Immature natural killer cell (primary cell): Measurements from ENCODE around the gene HOXC5. TPM values are rescaled to one million over a fixed set of nuclear protein-coding genes. Genes with fewer than 3 reads are reported as not detected.
A peak's percentile ranks its signal among the peaks of the same experiment; 100 is the strongest.

ENCODE experiments used
- DNase-seq, 3 donors: peaks; one replicate each; pipeline ENCODE4 v3.0.0; 2022; ENCODE audit warnings: mixed read lengths in 1 of 3
- H3K27ac Mint-ChIP-seq, 6 donors: one replicate each; pipeline ENCODE4 v1.8.0; 2020; ENCODE audit warnings: mixed read lengths in 6 of 6, mild to moderate bottlenecking in 5 of 6, inconsistent platforms in 4 of 6, moderate library complexity in 3 of 6
- H3K27me3 Mint-ChIP-seq, 3 donors: one replicate each; pipeline ENCODE4 v1.8.0; 2020 to 2021; ENCODE audit warnings: low read depth in 3 of 3, mild to moderate bottlenecking in 3 of 3, mixed read lengths in 3 of 3, moderate library complexity in 3 of 3, inconsistent platforms in 1 of 3
- H3K36me3 Mint-ChIP-seq, 3 donors: one replicate each; pipeline ENCODE4 v1.8.0; 2020; ENCODE audit warnings: mixed read lengths in 3 of 3, inconsistent platforms in 2 of 3, mild to moderate bottlenecking in 2 of 3
- H3K4me1 Mint-ChIP-seq, 2 donors: one replicate each; pipeline ENCODE4 v1.8.0; 2020; ENCODE audit warnings: inconsistent platforms in 2 of 2, mild to moderate bottlenecking in 2 of 2, mixed read lengths in 2 of 2, moderate library complexity in 1 of 2
- H3K4me3 Mint-ChIP-seq, 5 donors: one replicate each; pipeline ENCODE4 v1.8.0; 2020; ENCODE audit warnings: mild to moderate bottlenecking in 5 of 5, mixed read lengths in 5 of 5, inconsistent platforms in 3 of 5, moderate library complexity in 3 of 5
- H3K9me3 Mint-ChIP-seq, 6 donors: one replicate each; pipeline ENCODE4 v1.8.0; 2020; ENCODE audit warnings: mild to moderate bottlenecking in 6 of 6, mixed read lengths in 6 of 6, inconsistent platforms in 4 of 6, moderate library complexity in 3 of 6
- polyA plus RNA-seq, 3 donors: library from polyadenylated mRNA; unstranded; fragments of 300-500 nt; fragmentation: Illumina TruSeq; gene quantifications; one replicate each; pipeline ENCODE4 v1.2.3, GENCODE V29; 2021

Gene HOXC5
- polyA plus RNA-seq, 3 donors from 2014 or later = not detected

DNA sequence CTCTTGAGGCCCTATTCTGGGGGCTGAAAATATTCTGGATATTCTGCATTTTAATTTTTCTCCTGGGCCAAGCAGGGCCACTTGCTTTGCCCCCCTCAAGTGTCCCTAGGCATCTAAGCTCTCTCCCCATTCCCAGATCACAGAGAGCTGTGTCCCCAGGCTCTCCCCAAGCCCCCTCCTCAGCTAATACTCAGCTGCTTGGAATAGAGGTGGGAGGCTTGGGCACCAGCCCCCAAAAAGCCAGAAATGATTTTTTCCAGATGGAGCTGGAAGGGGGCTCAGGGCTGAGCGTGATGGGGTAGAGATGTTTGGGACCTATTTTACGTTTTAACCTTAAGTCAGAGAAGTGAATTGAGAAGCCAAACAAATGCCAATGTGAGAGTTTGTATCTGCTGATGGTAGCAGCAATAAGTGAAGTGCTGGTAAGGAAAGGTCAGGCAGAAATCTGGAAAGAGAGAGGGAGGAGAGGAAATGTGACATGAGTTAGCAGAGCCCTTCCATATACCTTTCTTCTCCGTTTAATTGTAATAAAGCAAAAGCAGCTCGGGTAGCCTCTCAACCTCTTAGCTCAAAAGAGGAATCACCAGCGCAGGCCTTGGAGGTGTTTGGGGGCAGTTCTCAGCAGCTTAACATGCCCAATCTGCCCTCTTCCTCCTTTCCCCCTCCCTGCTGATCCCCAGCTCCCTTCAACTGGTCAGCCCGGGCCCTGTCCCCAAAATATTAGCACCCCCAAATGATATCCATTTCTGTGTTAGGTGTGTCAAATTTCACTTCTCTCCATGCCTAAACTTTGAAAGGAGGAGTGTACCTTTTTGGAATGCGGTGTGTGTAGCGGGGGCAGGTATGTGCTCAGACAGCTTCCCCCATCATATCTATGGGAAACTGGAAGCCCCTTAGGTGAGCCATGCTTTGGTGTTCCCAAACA is 9.6 kb upstream of the HOXC5 start:
- H3K4me3 Mint-ChIP-seq = no peak overlapping the region
- peaks cover 0 to 2% (median 0%) of the 10 kb centered on the region in 6 donors for H3K9me3 Mint-ChIP-seq
- no peaks in the 10 kb centered on the region for H3K36me3 Mint-ChIP-seq
- peaks cover 25 to 50% (median 49%) of the 10 kb centered on the region in 3 donors for H3K27me3 Mint-ChIP-seq
- no peak for DNase-seq
- no peak overlapping the region for H3K27ac Mint-ChIP-seq
- H3K4me1 Mint-ChIP-seq = peaks cover 9 to 14% of the 10 kb centered on the region in 2 donors

DNA sequence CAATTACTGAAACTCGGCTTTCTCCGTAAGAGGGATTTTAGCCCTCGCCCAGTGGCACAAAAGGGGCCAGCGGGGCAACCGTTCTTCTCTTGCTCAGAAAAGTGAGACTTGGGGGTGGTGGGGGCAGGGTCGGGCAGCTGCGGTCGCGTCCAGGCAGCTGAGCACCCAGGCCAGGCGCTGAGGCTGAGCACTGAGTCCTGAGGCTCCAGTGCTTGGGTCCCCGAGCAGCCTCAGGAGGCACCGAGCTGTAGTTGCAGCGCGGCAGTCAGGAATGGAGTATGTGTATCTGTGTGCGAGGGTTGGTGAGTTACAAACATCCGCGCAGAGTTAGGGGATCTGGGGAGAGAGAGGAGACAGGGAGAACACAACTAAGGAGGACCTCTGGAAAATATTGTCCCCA is 8.7 kb upstream of the HOXC5 start:
- Mint-ChIP-seq H3K36me3 (no peaks in the 10 kb centered on the region), H3K27me3 (peaks cover 25 to 58% (median 55%) of the 10 kb centered on the region in 3 donors), H3K4me3 (no peak overlapping the region), H3K9me3 (peaks cover 0 to 2% (median 0%) of the 10 kb centered on the region in 6 donors), H3K4me1 (peaks cover 5 to 15% of the 10 kb centered on the region in 2 donors), H3K27ac (no peak overlapping the region)
- DNase-seq = no peak

DNA sequence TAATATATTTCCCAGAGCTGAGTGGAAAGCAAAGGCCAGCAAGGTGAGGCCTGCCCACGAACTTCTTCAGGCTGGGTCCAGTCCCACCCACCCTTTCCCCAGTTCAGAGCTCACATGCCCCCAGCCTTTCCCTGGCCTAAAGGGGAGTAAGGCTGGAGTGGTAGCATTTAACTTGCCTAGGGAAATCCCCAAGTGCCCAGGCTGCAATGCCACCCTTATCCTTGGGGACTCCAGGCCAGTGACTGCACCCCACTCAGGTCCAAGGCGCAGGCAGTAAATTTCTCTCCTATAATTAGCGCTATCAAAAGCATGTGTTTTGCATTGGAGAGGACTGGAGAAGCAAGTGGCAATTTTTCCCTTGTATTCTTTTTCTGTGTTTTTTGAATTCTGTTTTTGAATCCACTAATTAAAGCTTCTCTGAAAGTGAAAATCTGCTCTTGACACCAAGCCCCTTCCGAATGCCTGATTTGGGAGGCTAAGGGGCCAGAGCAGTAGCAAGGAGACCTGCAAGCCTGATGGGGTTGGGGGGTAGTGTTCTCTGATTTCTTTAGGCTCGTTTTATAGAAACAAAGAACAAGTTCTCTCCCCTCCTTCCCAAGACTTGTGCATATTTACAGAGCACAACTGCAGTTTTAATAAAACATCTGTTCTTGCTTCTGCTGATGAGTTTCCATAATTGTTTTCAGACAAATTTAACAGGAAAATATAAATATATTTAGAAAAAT is 8.1 kb upstream of the HOXC5 start:
- Mint-ChIP-seq H3K4me1 (peaks cover 2 to 10% of the 10 kb centered on the region in 2 donors), H3K27me3 (peaks cover 29 to 58% (median 55%) of the 10 kb centered on the region in 3 donors), H3K36me3 (no peaks in the 10 kb centered on the region), H3K9me3 (peaks cover 0 to 2% (median 0%) of the 10 kb centered on the region in 6 donors), H3K27ac (no peak overlapping the region), H3K4me3 (no peak overlapping the region)
- DNase-seq = no peak

DNA sequence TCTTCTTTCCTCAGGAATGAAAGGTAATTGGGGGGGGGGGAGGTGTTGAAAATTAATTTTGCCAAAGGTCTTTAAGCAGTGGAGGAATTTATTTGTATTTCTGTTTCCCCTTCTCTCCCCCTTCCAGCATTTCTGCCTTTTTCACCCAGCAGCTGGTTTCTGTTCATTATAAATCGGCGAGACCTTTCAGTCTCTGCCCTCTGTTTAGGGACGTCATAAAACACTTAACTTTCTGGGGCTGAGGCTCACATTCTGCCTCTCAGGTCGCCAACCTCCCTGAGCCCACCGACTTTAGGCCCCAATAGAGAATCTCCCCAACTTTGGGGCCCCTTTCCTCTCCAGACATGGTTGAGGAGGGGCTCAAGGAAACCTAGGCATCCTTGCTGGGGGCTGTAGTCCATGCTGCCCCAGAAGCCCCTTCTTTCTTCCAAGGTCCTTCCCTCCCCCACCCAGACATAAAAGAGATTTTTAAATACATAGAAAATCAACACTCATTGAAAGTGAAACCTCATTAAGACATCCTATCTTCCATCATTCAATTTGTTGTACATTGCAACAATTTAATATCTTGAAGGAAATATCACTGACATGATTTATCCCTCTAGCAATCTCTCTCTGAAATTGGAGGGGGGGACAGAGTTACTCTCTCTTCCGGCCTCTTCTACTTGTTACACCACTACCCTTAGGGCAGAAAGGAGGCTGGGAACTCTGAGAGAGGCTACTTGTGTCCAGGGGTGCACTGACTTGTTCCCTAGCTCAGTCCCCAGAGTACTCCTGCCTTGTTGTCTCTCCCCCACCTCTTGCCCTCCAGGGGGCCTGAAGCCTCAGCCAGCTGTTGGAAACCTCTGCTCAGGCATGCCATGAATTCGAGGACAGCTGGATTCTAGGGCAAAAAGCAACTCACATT is 7.1 kb upstream of the HOXC5 start:
- Mint-ChIP-seq H3K4me1 (peaks cover 0 to 5% of the 10 kb centered on the region in 2 donors), H3K36me3 (no peaks in the 10 kb centered on the region), H3K27ac (no peak overlapping the region), H3K27me3 (peaks cover 35 to 59% (median 59%) of the 10 kb centered on the region in 3 donors), H3K9me3 (peaks cover 0 to 2% (median 0%) of the 10 kb centered on the region in 6 donors), H3K4me3 (no peak overlapping the region)
- DNase-seq = no peak

DNA sequence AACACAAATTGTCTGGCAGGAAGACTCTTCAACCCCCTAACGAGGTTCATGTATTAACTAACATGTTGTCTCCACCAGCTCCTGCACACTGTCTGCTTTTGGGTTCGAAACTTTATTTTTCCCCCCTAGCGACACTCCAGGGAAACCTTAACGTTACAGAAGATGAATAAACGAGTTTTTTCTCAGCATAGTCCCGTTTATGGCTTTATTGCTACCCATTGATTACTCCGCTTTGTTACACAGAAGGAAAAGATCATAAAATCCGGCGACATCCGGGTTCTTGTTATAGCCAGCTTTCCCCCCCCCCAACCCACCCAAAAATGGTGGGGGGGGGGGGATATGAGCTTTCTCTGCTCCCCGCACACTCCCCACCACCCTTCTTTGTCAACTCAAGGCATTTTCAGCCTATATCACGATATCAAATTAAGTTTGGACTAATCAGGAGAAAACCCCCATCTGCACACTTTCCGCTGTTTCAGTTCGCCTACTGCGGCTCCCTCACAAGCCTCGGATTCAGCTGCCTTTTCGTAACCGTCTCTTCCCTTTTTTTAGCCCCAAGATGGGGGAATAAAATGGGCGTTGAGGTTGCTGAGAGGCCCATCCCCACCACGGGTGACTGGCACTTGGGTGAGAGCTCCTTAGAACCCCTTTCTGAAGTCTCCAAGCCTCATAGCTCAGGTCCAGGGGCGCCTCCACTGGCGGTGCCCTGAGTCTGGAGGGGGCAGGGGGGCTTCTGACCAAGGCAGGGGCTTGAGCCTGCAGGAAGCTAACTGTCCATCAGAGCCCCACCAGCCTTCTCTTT is 6.0 kb upstream of the HOXC5 start:
- H3K9me3 Mint-ChIP-seq = peaks cover 0 to 2% (median 0%) of the 10 kb centered on the region in 6 donors
- no peak overlapping the region for H3K4me3 Mint-ChIP-seq
- peaks cover 0 to 5% of the 10 kb centered on the region in 2 donors for H3K4me1 Mint-ChIP-seq
- H3K27me3 Mint-ChIP-seq = peaks cover 37 to 65% (median 60%) of the 10 kb centered on the region in 3 donors
- no peaks in the 10 kb centered on the region for H3K36me3 Mint-ChIP-seq
- no peak for DNase-seq
- H3K27ac Mint-ChIP-seq = no peak overlapping the region

DNA sequence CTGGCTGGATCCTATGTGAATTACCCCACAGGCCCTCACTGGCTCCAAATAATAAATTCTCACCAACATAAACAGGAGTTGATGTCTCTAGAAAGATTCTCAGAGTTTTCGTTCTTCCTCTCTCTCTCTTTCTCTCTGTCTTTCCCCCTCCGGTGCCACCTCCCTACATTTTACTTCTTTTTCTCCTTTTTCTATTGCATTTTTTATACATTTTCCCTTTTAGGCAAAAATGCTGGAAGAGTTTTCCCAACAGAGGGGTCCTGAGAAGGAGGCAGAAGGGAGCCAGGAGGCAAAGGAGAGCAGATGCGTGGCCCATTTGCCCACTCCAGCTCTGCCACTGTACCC is 5.4 kb upstream of the HOXC5 start:
- Mint-ChIP-seq H3K4me3 (peak overlapping the region in 1 of 5 donors; percentile 11), H3K36me3 (no peaks in the 10 kb centered on the region), H3K27me3 (peaks cover 38 to 67% (median 65%) of the 10 kb centered on the region in 3 donors), H3K9me3 (peaks cover 0 to 2% (median 0%) of the 10 kb centered on the region in 6 donors), H3K27ac (no peak overlapping the region), H3K4me1 (peaks cover 0 to 6% of the 10 kb centered on the region in 2 donors)
- no peak for DNase-seq

DNA sequence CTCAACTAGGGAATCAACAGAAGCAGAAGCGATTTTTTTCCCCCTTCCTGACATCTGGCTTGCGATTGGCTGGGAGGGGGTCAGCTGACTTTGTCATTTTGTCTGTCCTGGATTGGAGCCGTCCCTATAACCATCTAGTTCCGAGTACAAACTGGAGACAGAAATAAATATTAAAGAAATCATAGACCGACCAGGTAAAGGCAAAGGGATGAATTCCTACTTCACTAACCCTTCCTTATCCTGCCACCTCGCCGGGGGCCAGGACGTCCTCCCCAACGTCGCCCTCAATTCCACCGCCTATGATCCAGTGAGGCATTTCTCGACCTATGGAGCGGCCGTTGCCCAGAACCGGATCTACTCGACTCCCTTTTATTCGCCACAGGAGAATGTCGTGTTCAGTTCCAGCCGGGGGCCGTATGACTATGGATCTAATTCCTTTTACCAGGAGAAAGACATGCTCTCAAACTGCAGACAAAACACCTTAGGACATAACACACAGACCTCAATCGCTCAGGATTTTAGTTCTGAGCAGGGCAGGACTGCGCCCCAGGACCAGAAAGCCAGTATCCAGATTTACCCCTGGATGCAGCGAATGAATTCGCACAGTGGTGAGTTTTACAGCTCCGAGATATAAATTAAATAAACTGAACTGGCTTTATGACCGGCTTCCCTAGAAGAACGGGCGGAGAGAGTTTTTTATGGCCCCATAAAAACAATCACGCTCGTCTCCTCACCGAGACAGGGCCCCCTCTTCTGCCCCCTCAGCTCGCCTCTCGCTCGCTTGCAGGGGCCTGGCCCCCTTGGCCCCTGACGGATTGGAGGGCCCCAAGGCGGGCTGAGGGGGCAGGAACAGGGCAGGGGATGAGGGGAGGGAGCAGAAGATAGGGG is 4.3 kb upstream of the HOXC5 start, which contains the start of gene HOXC6:
HOXC6 (plus strand) TSS at position 127 of the 888 bp plus-strand sequence; CDS start at position 209, 82 bp downstream.
- Mint-ChIP-seq H3K27me3 (peaks cover 39 to 70% (median 66%) of the 10 kb centered on the region in 3 donors), H3K27ac (no peak within 1 kb of the TSS), H3K9me3 (peaks cover 0 to 2% (median 0%) of the 10 kb centered on the region in 6 donors), H3K4me3 (peak within 1 kb of the TSS in 1 of 5 donors; percentile 18), H3K4me1 (peaks cover 10 to 17% of the 10 kb centered on the region in 2 donors), H3K36me3 (no peaks in the 10 kb centered on the region)
- DNase-seq = no peak

DNA sequence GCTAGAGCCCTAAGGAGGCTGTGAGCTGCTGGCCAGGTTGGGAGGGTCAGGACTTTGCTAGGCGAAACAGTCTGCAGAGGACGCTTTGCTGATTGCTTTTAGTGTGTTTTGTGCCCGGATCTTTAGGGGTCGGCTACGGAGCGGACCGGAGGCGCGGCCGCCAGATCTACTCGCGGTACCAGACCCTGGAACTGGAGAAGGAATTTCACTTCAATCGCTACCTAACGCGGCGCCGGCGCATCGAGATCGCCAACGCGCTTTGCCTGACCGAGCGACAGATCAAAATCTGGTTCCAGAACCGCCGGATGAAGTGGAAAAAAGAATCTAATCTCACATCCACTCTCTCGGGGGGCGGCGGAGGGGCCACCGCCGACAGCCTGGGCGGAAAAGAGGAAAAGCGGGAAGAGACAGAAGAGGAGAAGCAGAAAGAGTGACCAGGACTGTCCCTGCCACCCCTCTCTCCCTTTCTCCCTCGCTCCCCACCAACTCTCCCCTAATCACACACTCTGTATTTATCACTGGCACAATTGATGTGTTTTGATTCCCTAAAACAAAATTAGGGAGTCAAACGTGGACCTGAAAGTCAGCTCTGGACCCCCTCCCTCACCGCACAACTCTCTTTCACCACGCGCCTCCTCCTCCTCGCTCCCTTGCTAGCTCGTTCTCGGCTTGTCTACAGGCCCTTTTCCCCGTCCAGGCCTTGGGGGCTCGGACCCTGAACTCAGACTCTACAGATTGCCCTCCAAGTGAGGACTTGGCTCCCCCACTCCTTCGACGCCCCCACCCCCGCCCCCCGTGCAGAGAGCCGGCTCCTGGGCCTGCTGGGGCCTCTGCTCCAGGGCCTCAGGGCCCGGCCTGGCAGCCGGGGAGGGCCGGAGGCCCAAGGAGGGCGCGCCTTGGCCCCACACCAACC is 3.1 kb upstream of the HOXC5 start:
- Mint-ChIP-seq H3K4me1 (peaks cover 15 to 26% of the 10 kb centered on the region in 2 donors), H3K36me3 (no peaks in the 10 kb centered on the region), H3K27ac (no peak overlapping the region), H3K4me3 (no peak overlapping the region), H3K9me3 (peaks cover 0 to 2% (median 0%) of the 10 kb centered on the region in 6 donors), H3K27me3 (peaks cover 39 to 72% (median 71%) of the 10 kb centered on the region in 3 donors)
- DNase-seq = no peak

DNA sequence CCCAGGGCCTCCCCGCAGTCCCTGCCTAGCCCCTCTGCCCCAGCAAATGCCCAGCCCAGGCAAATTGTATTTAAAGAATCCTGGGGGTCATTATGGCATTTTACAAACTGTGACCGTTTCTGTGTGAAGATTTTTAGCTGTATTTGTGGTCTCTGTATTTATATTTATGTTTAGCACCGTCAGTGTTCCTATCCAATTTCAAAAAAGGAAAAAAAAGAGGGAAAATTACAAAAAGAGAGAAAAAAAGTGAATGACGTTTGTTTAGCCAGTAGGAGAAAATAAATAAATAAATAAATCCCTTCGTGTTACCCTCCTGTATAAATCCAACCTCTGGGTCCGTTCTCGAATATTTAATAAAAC is 2.4 kb upstream of the HOXC5 start:
- no peak overlapping the region for H3K27ac Mint-ChIP-seq
- peaks cover 20 to 32% of the 10 kb centered on the region in 2 donors for H3K4me1 Mint-ChIP-seq
- peaks cover 0 to 2% (median 0%) of the 10 kb centered on the region in 6 donors for H3K9me3 Mint-ChIP-seq
- no peak for DNase-seq
- H3K4me3 Mint-ChIP-seq = peak overlapping the region in 1 of 5 donors; percentile 22
- H3K27me3 Mint-ChIP-seq = peaks cover 40 to 72% (median 69%) of the 10 kb centered on the region in 3 donors
- no peaks in the 10 kb centered on the region for H3K36me3 Mint-ChIP-seq

DNA sequence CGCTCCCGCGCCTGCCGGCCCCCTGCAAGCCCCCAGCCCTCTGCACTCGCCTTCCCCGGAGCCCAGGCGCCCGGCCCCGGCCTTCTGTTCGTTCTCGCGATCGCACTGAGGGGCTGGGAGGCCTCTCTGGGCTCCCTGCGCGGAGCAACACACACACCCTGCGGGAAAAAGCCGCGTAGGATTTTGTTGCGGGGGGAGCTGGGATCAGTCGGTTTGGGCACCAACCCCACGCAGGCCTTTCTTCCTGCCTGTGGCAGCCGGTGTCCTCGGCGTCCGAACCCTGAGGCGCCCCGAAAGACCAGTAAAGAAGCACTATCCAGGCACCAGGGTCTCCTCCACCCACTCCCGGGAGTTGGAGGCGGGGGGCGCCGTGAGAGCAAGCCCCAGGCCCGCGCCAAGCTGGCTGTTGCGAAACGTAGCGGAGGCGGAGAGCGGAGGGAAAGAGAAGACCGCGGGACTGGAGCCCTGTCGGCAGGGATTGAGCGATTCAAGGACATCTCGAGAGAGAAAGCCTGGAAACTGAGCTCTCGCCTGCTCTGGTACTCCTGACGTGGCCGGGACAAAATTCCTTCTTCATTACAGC is 1.9 kb upstream of the HOXC5 start:
- no peaks in the 10 kb centered on the region for H3K36me3 Mint-ChIP-seq
- no peak overlapping the region for H3K27ac Mint-ChIP-seq
- H3K9me3 Mint-ChIP-seq = peaks cover 0 to 2% (median 0%) of the 10 kb centered on the region in 6 donors
- no peak overlapping the region for H3K4me3 Mint-ChIP-seq
- no peak for DNase-seq
- peaks cover 40 to 68% (median 67%) of the 10 kb centered on the region in 3 donors for H3K27me3 Mint-ChIP-seq
- H3K4me1 Mint-ChIP-seq = peaks cover 20 to 32% of the 10 kb centered on the region in 2 donors

DNA sequence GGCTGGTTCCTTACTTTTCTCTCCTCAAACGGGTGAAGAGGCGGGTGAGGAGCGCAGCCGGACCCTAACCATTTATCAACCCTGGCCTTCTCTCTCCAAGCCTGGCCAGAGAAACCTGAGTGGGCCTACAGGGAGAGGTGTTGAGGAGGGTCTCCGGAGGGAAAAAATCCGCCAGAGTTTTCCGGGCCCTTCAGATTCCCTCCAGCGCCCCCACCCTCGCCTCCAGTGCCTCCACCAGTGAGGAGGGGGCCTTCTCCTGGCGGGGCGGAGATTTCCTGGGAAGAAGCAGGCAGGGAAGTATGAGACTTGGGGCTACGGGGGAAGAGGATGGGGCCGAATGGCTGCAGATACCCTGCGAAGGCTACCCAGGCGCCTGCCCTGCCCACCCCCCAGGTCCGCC is 1.4 kb upstream of the HOXC5 start:
- H3K4me3 Mint-ChIP-seq = no peak overlapping the region
- H3K4me1 Mint-ChIP-seq = peaks cover 20 to 32% of the 10 kb centered on the region in 2 donors
- no peak for DNase-seq
- peaks cover 42 to 65% (median 64%) of the 10 kb centered on the region in 3 donors for H3K27me3 Mint-ChIP-seq
- no peaks in the 10 kb centered on the region for H3K36me3 Mint-ChIP-seq
- peaks cover 0 to 2% (median 0%) of the 10 kb centered on the region in 6 donors for H3K9me3 Mint-ChIP-seq
- no peak overlapping the region for H3K27ac Mint-ChIP-seq
